HUDEP-2 (cell line): ENCODE results near the gene CEACAM1.
"Not testable (repeated sequence)": the region's sequence is repeated elsewhere in the genome, so short reads cannot be mapped to it uniquely, and the experiment has no call there.

ENCODE experiments used
- DNase-seq, 76 experiments: peaks; one replicate each; lab custom pipeline; 2025; ENCODE audit not compliant: unreplicated experiment in 76 of 76; lab: John Stamatoyannopoulos, UW

The CEACAM1 gene

DNA sequence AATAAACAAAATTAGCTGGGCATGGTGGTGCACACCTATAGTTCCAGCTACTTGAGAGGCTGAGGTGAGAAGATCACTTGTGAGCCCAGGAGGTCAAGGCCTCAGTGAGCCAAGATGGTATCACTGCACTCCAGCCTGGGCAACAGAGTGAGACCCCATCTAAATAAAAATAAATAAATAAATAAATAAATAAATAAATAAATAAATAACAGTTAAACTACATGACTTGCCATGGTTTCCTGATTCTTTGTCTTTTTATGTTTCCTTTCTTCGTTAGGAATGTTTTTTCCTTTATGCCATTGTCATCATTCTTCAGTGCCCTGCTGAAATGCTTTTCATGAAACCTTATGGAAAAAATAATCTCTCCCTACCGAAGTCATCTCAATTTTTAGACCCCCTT is 50.3 kb downstream of the CEACAM1 start:
- no peak for DNase-seq

DNA sequence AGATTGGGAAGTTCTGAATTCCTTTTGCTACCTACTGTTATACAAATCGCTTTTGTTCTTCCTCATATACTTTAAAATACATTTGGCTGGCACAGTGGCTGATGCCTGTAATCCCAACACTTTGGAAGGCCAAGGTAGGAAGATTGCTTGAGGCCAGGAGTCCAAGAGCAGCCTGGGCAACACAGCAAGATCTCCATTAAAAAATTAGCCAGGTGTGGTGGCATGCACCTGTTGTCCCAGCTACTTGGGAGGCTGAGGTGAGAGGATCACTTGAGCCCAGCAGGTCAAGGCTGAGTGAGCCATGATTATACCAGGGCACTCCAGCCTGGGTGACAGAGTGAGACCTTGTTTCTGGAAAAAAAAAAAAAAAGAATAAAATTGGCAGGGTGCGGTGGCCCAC is 51.2 kb downstream of the CEACAM1 start:
- no peak for DNase-seq

DNA sequence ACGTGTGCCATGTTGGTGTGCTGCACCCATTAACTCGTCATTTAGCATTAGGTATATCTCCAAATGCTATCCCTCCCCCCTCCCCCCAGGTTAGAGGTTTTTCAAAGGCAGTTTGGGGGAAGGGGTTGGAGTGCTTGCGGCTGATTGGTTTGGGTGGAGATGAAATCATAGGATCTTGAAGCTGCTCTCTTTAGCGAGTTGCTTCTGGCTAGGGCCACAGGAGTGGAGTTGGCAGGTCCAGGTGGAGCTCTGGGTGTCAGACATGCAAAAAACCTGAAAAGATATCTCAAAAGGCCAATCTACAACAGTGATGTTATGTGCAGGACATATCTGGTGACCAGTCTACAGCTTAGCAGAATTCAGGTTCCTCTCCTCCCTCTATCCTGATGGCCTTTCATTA is 52.9 kb downstream of the CEACAM1 start:
- no peak for DNase-seq

DNA sequence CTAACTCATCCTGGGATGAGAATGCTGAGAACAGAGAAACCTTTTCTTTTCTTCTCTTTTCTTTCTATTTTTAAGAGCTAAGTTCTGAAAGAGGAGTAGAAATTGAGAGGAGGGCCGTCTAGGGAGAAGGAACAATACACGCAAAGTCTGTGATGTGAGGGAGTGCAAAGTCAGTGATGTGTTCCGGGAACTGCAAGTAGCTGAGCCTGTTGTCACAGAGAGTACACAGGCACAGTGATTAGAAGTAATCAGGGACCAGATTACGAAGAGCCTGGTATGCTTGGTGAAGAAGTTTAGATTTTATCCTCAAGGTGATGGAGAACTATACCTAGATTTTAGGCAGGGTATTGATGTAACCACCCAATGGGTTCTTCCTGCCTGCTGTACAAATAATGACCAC is 53.5 kb downstream of the CEACAM1 start:
- DNase-seq = no peak

DNA sequence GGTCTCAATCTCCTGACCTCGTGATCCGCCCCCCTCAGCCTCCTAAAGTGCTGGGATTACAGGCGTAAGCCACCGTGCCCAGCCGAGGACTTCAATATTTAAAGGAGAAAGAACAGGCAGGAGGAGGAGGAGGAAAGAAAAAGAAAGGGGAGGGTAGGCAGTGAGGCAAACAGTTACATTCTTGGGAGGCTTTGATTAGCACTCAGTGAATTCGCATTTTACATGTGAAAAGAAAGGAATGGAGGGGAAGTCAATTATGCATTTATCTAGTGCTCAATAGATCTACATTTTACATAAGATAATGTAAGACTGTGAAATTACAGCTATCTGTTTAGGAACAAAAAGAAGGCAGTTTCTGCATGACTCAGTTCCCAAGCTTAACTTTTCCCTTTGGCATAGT is 54.6 kb downstream of the CEACAM1 start:
- no peak for DNase-seq

DNA sequence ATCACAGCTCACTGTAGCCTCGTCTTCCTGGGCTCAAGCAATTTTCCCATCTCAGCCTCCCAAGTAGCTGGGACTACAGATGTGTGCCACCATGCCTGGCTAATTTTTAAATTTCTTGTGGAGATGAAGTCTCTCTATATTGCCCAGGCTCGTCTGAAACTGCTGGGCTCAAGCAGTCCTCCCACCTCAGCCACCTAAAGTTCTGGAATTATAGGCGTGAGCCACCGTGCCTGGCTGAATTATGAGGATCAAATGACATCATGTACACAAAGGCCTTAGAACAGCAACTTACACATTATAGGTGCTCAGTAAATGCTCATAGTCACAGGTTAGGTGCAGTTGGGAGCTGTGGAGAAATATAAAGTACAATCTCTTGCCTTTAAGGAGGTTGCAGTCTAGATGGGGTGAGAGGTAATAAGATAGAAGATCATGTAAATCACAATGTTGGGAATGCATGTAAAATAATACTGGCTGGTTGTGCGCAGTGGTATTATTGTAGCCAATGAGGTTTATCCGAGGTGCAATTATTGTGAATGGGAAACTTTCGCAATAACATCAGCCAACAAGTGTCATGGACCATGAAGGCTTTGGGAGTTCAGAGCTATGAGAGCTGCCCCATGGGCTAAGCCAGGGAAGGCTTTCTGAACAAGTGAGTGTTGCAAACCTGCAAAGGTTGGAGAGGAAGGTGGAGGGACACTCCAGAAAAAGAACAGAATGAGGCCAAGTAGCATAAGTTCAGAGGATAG is 55.7 kb downstream of the CEACAM1 start:
- no peak for DNase-seq

DNA sequence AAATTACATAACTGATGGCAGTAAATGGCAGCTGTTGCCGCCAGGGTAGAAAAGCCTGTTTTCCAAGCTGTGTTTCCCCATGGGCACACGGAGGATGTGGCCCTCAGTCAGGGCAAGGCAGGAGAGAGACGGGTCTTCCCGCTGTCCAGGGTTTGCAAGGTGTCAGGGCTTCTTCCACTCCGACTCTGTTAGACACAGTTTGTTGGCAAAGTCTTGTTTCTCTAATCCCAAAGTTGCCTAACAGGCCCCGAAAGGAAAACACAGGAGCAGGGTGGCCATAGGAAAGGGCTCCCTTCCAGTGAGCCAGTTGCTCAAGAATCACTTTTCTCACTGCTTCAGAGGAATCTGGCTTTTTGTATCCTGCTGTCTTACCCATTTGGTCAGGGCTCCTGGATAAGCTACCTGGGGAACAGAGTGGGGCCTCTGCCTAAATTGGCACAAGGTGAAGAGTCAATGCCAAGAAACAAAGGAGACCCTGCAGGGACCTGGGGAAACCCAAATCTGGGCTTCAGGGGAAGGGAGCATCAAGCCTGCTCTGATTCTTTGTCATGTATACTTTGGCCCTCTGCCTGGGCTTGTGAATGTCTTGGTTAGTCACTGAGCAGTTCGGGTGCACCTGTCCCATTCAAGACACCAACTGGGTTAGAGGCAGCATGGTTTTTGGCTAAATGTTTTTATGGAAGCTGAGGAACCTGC is 56.6 kb downstream of the CEACAM1 start:
- no peak for DNase-seq

DNA sequence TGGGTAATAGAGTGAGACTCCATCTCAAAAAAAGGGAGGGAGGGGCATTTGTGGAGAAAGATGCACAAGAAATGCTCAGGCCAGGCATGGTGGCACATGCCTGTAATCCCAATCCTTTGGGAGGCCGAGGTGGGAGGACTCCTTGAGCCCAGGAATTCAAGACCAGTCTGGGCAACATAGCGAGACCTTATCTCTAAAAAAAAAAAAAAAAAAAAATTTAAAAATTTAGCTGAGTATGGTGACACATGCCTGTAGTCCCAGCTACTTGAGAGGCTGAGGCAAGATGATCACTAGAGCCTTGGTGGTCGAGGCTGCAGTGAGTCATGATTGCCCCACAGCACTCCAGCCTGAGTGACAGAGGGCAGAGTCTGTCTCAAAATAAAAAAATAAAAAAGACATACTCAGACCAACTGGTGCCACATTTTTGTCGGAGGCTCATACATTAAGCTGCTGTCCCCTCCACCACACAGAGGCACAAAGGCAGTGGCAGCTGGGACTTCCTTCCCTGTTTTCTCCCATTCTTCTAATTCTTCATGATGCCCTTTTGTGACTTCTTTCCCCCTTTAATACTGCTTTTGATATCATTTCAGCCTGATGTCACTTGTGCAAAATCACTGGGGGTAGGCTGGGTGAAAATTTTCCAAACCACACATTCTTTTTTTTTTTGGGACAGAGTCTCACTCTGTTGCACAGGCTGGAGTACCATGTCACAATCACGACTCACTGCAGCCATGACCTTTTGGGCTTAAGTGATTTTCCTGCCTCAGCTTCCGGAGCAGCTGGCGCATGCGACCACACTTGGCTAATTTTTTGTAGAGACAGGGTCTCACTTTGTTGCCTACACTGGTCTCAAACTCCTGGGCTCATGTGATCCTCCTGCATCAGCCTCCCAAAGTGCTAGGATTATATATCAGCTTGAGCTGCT is 58.7 kb downstream of the CEACAM1 start:
- DNase-seq = no peak

DNA sequence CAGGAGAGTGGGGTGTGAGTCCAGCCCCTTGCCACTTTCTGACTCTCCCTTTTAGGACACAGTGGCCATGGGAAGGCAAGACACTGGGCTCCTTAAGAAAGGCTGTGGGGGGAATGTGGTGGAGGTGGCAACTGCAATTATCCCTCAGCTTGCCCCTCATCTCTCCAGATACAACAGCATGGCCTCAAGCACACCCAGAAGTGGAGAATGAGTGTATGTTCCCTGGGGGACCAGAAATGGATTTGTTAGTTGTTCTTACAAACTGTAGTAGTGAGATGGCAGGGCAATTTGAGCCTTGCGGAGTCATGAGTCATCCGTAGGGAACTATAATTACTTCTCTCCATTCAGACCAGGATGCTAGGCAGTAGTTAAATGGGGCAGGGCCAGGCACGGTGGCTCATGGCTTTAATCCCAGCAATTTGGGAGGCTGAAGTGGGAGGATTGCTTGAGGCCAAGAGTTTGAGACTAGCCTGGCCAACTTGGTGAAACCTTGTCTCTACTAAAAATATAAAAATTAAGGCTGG is 59.9 kb downstream of the CEACAM1 start:
- no peak for DNase-seq

DNA sequence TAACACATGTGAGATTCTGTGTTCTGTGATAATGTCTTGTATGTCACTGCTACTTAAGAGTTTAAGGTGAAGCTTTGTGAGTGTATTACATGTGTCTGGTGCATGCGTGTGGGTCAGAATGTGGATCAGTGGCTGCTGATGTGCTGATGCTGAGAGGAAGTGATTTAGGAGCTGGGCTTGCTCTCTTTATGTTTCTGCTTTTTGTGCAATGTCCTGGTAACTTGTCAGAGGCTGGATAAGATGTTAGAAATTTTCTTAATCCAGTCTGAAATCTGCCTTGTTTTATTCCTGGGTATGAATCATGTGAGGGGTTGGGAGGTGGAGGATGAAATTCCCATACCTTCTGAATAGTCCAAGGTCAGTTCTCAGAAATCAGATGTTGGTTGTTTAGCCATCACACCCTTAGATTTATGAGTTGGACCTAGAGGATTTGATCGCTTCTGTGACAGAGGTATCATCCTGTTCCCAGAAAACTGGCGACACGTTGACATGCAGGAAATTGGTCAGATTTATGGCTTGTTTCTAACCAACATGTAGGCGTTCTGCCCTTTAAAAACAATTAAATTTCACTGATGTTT is 61.0 kb downstream of the CEACAM1 start:
- no peak for DNase-seq

DNA sequence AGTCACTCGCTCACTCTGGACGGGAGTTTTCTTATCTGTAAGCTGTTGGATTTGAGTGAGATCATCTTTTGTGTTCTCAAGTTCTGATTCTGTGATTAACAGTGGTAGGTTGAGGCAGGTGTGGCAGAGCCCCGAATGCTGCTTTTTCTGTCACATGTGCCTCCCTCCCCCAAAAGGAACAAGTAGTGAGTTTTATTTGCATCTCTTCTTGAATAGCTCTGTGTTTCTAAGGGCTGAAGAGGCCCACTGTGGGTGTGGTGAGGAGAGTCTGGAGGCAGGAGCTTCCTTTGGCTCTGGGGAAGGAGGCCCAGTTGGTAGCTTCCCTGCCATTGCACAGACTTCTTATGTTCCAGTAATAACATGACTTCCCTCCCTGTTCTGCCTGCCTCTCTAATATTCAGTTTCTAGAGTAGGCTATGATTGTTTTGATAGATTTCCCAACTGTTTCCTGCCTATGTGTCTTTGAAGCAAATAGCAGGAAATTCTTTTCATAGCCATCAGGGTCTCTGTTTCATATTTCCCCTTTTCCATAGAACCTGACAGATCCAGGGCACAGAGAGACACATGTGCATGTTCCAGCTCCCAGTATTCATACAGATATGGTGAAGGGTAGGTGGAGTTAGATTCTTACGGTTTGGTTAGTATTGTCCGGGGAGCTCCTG is 61.6 kb downstream of the CEACAM1 start:
- DNase-seq = no peak

DNA sequence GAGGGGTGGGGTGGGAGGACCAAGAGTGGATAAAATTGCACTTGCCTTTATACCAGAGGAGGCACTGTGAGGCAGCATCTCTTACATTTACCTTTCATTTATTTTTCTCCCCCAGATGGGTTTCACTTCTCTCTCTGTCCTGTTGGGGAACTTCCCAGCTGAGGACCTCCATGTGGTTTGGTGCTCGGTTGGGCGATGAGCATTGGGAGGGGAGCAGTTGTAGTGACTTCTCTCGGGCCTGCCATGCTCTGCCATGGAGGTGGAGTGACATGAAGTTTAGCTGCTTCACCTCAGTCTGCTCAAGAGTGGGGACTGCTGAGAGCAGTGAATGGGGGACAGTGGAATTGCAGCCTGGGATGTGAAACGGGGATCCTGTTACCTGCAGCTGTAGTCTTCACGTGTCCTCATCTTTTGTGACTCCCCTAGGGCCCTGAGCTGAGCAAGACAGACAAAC is 62.4 kb downstream of the CEACAM1 start:
- DNase-seq = no peak

DNA sequence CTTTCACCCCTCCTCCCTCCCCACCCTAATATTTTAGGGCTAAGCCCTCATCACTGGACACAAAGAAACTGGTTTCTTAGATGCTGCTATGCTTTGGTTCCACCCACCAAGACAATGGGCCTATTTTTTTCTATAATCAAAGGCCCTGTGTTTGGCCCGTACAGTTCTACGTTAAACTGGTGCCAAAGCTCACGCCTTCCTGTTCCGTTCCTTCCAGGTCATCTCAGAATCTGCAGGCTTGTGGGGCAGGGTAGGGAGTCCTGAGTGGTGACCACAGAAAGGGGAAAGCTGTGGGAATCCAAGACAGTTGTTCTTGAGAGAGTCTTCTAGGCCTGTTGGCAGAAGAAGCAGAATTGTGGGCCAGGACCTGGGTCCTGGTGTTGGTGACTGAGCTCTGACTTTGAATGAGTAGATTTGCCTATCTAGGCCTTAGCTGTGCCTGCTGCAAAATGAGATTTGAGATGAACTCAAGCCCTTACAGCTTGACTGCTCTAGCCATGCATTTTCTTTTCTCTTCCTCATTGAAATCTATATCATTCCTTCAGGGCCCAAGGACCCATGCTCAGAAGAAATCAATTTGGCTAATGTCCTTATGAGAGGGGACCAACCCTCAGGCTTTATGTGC is 66.5 kb downstream of the CEACAM1 start:
- no peak for DNase-seq

DNA sequence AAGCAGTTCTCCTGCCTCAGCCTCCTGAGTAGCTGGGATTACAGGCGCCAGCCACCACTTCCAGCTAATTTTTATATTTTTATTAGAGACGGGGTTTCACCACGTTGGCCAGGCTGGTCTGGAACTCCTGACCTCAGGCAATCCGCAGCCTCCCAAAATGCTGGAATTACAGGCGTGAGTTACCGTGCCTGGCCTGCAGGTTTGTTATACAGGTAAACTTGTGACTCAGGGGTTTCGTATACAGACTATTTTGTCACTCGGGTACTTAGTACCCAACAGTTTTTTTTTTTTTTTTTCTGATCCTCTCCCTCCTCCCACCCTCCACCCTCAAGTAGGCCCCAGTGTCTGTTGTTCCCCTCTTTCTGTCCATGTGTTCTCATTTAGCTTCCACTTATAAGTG is 67.0 kb downstream of the CEACAM1 start:
- not testable (repeated sequence) for DNase-seq

DNA sequence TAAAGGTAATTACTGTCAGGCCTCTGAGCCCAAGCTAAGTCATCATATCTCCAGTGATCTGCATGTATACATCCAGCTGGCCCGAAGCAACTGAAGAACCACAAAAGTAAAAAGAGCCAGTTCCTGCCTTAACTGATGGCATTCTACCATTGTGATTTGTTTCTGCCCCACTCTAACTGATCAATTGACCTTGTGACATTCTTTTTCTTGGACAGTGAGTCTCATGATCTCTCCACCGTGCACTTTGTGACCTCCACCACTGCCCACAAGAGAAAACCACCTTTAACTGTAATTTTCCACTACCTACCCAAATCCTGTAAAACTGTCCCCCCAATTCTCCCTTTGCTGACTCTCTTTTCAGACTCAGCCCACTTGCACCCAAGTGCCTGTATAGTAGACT is 68.4 kb downstream of the CEACAM1 start:
- DNase-seq = no peak
